ENCODE results near the gene PHTF1. TPM values are rescaled to one million over a fixed set of nuclear protein-coding genes. Genes with fewer than 3 reads are reported as not detected.
A peak's percentile ranks its signal among the peaks of the same experiment; 100 is the strongest.
"Not testable (repeated sequence)": the region's sequence is repeated elsewhere in the genome, so short reads cannot be mapped to it uniquely, and the experiment has no call there.

PHTF1 gene
- total RNA-seq, 2 experiments from 2014 or later: 17.0 to 18.7 TPM

- DNase-seq: no peak
- Mint-ChIP-seq H3K27ac (no peak overlapping the region), H3K4me3 (no peak overlapping the region), H3K4me1 (peaks cover 26% of the 10 kb centered on the region), H3K27me3 (no peaks in the 10 kb centered on the region), H3K9me3 (no peaks in the 10 kb centered on the region), H3K36me3 (ENCODE audit: low read depth) (peaks cover 8% of the 10 kb centered on the region)
- ChIA-PET CTCF (no interaction called here), POLR2A (no interaction called here)
These were observed 15.2 kb downstream of the PHTF1 start for GRCh38 chr1:113744114-113744513.

GRCh38 chr1:113742515-113742914 lies 16.8 kb downstream of the PHTF1 start:
- H3K36me3 Mint-ChIP-seq (ENCODE audit: low read depth): peaks cover 17% of the 10 kb centered on the region
- CTCF ChIA-PET: interaction anchor here (1.0 to 1.5 kb wide), 2 partner anchors 9 to 43 kb away, joined by 3 read pairs; no protein-coding TSS in a partner anchor
- POLR2A ChIA-PET: no interaction called here

DNA sequence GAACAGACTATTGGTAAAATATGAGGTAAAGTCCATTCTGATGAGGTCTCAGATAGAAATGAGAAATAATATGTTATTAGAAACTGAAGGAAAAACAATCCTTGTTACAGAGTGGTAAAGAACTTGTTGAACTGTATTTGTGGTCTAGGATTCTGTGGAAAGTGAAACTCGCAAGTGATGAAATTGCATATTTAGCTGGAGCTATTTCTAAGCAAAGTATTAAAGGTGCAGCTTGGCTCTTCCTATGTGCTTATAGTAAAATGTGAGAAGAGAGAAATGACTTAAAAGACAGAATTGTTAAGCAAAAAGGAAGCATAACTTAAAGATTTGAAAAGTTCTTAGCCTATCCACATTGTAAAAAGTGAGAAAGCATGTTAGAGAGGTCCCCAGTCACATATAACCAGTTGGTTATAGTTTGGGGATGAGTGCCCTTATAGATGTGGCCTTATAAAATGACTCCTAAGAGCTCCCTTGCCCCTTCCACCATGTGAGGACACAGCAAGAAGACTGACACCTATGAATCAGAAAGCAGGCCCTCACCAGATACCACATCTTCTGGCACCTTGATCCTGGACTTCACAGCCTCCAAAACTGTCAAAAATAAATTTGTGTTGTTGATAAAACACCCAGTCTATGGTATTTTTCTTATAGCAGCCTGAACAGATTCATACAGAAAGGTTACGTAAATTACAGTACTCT lies 24.8 kb downstream of the PHTF1 start:
- H3K27ac Mint-ChIP-seq: peak overlapping the region; percentile 51
- peaks cover 17% of the 10 kb centered on the region for H3K4me1 Mint-ChIP-seq
- H3K4me3 Mint-ChIP-seq: no peak overlapping the region
- POLR2A ChIA-PET: no interaction called here
- H3K36me3 Mint-ChIP-seq (ENCODE audit: low read depth): peaks cover 26% of the 10 kb centered on the region
- no peaks in the 10 kb centered on the region for H3K9me3 Mint-ChIP-seq
- no peaks in the 10 kb centered on the region for H3K27me3 Mint-ChIP-seq
- no peak for DNase-seq
- CTCF ChIA-PET: no interaction called here

More at GRCh38 chr1:113742515-113742914, 16.8 kb downstream of the PHTF1 start:
- H3K27me3 Mint-ChIP-seq: no peaks in the 10 kb centered on the region
- DNase-seq: peak; percentile 18
- H3K4me3 Mint-ChIP-seq: no peak overlapping the region
- H3K9me3 Mint-ChIP-seq: no peaks in the 10 kb centered on the region
- peak overlapping the region; percentile 87 for H3K27ac Mint-ChIP-seq
- H3K4me1 Mint-ChIP-seq: peaks cover 26% of the 10 kb centered on the region

DNA sequence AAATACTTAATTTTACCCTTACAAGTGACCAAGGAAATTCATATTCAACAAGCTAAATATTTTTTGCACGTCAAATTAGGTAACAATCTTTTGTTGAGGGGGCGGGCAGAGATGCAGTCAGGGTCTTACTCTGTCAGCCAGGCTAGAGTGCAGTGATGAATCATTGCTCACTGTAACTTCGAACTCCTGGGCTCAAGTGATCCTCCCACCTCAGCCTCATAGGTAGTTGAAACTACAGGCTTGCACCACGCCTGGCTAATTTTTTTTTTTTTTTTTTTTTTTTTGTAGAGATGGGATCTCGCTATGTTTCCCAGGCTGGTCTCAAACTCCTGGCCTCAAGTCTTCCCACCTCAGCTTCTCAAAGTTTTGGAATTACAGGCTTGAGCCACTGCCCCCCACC lies 26.5 kb downstream of the PHTF1 start:
- H3K9me3 Mint-ChIP-seq: no peaks in the 10 kb centered on the region
- CTCF ChIA-PET: interaction anchor here (0.6 to 1.2 kb wide), 2 partner anchors 9 to 398 kb away, joined by 3 read pairs; no protein-coding TSS in a partner anchor

DNA sequence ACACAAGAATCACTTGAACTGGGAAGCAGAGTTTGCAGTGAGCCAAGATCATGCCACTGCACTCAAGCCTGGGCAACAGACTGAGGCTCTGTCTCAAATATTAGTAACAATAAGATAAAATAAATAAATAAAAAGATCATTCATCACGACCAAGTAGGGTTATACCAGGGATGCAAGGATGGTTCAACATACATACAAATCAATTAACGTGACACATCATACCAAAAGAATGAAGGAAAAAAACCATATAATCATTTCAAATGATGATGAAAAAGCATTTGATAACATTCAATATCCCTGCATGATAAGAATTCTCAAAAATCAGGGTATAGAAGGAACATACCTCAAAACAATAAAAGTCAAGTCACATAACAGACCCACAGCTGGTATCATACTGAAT lies 38.3 kb downstream of the PHTF1 start:
- Mint-ChIP-seq H3K4me1 (no peaks in the 10 kb centered on the region), H3K27me3 (no peaks in the 10 kb centered on the region), H3K27ac (no peak overlapping the region), H3K4me3 (no peak overlapping the region), H3K9me3 (peaks cover 31% of the 10 kb centered on the region), H3K36me3 (ENCODE audit: low read depth) (peaks cover 66% of the 10 kb centered on the region)
- no peak for DNase-seq
- ChIA-PET POLR2A (interaction anchor here (0.6 kb wide), 1 partner anchor 29 kb away, joined by 4 read pairs; no protein-coding TSS in a partner anchor), CTCF (interaction anchor here (0.9 kb wide), 1 partner anchor 14 kb away, joined by 4 read pairs; no protein-coding TSS in a partner anchor)

More for the DNA sequence above, 26.5 kb downstream of the PHTF1 start:
- H3K27ac Mint-ChIP-seq: no peak overlapping the region
- no peak overlapping the region for H3K4me3 Mint-ChIP-seq
- H3K36me3 Mint-ChIP-seq (ENCODE audit: low read depth): peaks cover 24% of the 10 kb centered on the region
- DNase-seq: no peak
- H3K27me3 Mint-ChIP-seq: no peaks in the 10 kb centered on the region
- POLR2A ChIA-PET: no interaction called here
- peaks cover 17% of the 10 kb centered on the region for H3K4me1 Mint-ChIP-seq

DNA sequence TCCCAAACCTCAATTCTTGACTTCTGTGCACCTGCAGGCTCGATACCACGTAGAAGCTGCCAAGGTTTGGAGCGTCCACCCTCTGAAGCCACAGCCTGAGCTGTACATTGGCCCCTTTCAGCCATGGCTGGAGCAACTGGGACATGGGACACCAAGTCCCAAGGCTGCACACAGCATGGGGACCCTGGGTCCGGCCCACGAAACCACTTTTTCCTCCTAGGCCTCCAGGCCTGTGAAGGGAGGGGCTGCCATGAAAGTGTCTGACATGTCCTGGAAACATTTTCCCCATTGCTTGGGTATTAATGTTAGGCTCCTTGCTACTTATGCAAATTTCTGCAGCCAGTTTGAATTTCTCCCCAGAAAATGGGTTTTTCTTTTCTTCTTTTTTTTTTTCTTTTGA lies 40.7 kb downstream of the PHTF1 start:
- Mint-ChIP-seq H3K9me3 (peaks cover 29% of the 10 kb centered on the region), H3K36me3 (ENCODE audit: low read depth) (peaks cover 62% of the 10 kb centered on the region)
- POLR2A ChIA-PET, H3K4me3 Mint-ChIP-seq, CTCF ChIA-PET, H3K4me1 Mint-ChIP-seq, H3K27me3 Mint-ChIP-seq, H3K27ac Mint-ChIP-seq, DNase-seq: not testable (repeated sequence)

DNA sequence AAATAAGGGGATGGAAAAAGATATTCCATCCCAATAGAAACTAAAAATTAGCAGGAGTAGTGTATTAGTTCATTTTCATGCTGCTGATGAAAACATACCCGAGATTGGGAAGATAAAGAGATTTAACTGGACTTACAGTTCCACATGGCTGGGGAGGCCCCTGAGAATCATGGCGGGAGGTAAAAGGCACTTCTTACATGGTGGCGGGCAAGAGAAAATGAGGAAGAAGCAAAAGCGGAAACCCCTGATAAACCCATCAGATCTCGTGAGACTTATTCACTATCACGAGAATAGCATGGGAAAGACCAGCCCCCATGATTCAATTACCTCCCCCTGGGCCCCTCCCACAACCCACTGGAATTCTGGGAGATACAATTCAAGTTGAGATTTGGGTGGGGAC lies 41.8 kb downstream of the PHTF1 start:
- H3K4me3 Mint-ChIP-seq, POLR2A ChIA-PET, H3K27me3 Mint-ChIP-seq, DNase-seq, H3K27ac Mint-ChIP-seq, H3K4me1 Mint-ChIP-seq: not testable (repeated sequence)
- peaks cover 29% of the 10 kb centered on the region for H3K9me3 Mint-ChIP-seq
- CTCF ChIA-PET: interaction anchor here (0.6 kb wide), 1 partner anchor 289 kb away, joined by 3 read pairs; no protein-coding TSS in a partner anchor
- peaks cover 57% of the 10 kb centered on the region for H3K36me3 Mint-ChIP-seq (ENCODE audit: low read depth)

- Mint-ChIP-seq H3K27ac (no peak overlapping the region), H3K36me3 (ENCODE audit: low read depth) (peaks cover 46% of the 10 kb centered on the region), H3K27me3 (no peaks in the 10 kb centered on the region), H3K4me3 (no peak overlapping the region), H3K9me3 (peaks cover 14% of the 10 kb centered on the region), H3K4me1 (no peaks in the 10 kb centered on the region)
- ChIA-PET CTCF (interaction anchor here (1.9 kb wide), 1 partner anchor 33 kb away, joined by 5 read pairs; no protein-coding TSS in a partner anchor), POLR2A (no interaction called here)
- DNase-seq: no peak
These were observed 44.5 kb downstream of the PHTF1 start for GRCh38 chr1:113714606-113715269.

DNA sequence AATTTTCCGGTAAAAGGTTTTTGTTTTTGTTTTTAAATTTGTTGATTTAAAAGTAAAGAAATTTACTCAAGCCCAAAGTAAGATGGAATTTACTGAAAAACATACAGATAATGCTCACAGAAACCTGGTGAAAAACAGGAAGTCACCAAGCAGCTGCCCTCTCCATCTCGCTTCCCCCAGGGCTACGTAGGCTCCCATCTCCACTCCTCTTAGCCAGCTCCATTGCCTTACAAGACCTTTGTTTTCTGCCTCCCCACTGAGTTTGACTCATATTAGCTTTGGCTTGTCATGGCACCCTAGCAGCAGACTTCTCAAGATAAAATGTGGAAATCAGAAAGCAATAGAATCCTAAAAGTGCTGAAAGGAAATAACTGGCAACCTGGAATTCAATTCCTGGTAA lies 57.9 kb downstream of the PHTF1 start:
- Mint-ChIP-seq H3K27me3 (no peaks in the 10 kb centered on the region), H3K4me1 (peaks cover 14% of the 10 kb centered on the region), H3K9me3 (no peaks in the 10 kb centered on the region), H3K27ac (no peak overlapping the region), H3K4me3 (no peak overlapping the region), H3K36me3 (ENCODE audit: low read depth) (peaks cover 17% of the 10 kb centered on the region)
- ChIA-PET POLR2A (no interaction called here), CTCF (no interaction called here)
- DNase-seq: no peak

DNA sequence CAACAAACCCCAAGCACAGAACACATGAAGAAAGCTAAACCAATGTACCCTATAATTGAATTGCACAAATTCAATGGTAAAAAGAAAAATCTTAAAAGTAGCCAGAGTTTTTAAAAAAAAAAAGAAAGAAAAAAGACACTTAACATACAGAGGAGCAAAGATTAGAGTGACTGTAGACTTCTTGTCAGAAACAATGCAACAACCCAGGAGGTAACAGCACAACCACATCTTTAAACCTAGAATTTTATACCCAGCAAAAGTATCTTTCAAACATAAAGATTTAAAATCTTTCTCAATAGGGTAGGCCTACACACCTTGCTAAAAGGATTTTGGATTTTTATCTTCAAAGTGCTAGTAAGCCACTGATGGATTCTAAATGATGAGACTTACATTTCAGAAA lies 64.4 kb downstream of the PHTF1 start:
- H3K27ac Mint-ChIP-seq: no peak overlapping the region
- peaks cover 22% of the 10 kb centered on the region for H3K9me3 Mint-ChIP-seq
- CTCF ChIA-PET: no interaction called here
- no peaks in the 10 kb centered on the region for H3K27me3 Mint-ChIP-seq
- no peaks in the 10 kb centered on the region for H3K4me1 Mint-ChIP-seq
- DNase-seq: no peak
- POLR2A ChIA-PET: no interaction called here
- H3K4me3 Mint-ChIP-seq: no peak overlapping the region
- peaks cover 46% of the 10 kb centered on the region for H3K36me3 Mint-ChIP-seq (ENCODE audit: low read depth)

DNA sequence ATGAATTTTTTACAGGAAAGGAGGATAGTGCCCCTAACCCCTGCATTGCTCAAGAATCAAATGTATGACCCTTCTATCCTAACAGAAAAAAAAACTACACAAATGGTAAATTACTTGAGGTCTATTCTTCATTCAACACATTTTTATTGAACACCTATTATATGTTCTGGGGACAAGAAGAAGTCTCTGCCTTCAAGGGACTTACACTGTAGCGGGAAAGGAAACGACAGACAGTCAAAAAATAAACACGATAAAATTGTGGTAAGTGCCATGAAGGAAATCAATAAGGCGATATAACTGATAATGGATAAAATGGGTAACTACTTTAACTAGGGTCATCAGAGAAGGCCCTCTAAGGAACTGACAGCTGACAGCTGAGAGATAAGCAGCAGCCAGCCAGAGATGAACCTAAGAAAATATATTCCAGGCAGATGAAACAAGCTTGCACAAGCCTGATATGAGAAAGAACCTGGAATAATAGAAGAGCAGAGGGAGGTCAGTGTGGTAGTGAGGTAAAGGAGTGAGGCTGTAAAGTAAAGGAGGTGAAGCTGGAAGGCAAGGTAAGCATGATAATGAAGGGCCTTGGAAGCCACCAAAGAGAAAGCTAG lies 66.4 kb downstream of the PHTF1 start:
- POLR2A ChIA-PET: no interaction called here
- H3K36me3 Mint-ChIP-seq (ENCODE audit: low read depth): peaks cover 37% of the 10 kb centered on the region

GRCh38 chr1:113692342-113692741 lies 66.9 kb downstream of the PHTF1 start:
- H3K36me3 Mint-ChIP-seq (ENCODE audit: low read depth): peaks cover 36% of the 10 kb centered on the region
- ChIA-PET POLR2A (no interaction called here), CTCF (no interaction called here)
- H3K4me3 Mint-ChIP-seq: no peak overlapping the region
- no peak overlapping the region for H3K27ac Mint-ChIP-seq
- no peak for DNase-seq
- H3K4me1 Mint-ChIP-seq: no peaks in the 10 kb centered on the region
- H3K27me3 Mint-ChIP-seq: no peaks in the 10 kb centered on the region
- H3K9me3 Mint-ChIP-seq: peaks cover 22% of the 10 kb centered on the region

More for the DNA sequence above, 66.4 kb downstream of the PHTF1 start:
- H3K27me3 Mint-ChIP-seq: no peaks in the 10 kb centered on the region
- H3K4me3 Mint-ChIP-seq: no peak overlapping the region
- DNase-seq: no peak
- CTCF ChIA-PET: no interaction called here
- H3K27ac Mint-ChIP-seq: no peak overlapping the region
- H3K9me3 Mint-ChIP-seq: peaks cover 22% of the 10 kb centered on the region
- H3K4me1 Mint-ChIP-seq: no peaks in the 10 kb centered on the region

DNA sequence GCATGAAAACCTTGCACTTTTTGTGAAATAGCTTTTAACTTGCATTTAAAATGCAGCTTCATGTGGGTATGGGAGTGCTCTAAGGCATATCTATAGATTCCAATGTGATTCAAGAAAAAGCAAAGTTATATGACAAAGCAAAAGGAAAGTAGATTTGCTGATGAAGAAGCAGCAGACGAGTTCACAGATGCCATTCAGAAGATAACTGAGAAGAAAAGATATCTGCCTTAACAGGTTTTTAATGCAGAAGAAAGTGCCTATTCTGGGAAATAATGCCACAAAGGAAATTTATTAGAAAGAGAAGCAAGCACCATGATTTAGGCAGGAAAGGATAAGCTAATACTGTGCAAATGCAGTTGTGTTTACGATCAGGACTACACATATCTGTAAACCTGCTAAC lies 68.1 kb downstream of the PHTF1 start:
- Mint-ChIP-seq H3K36me3 (ENCODE audit: low read depth) (peaks cover 36% of the 10 kb centered on the region), H3K27me3 (no peaks in the 10 kb centered on the region), H3K9me3 (peaks cover 22% of the 10 kb centered on the region), H3K27ac (no peak overlapping the region), H3K4me1 (no peaks in the 10 kb centered on the region), H3K4me3 (no peak overlapping the region)
- POLR2A ChIA-PET: no interaction called here
- CTCF ChIA-PET: no interaction called here
- DNase-seq: no peak
